Activated naive CD4-positive, alpha-beta T cell (primary cell): ENCODE results near the gene MSTO1.
"Not testable (repeated sequence)": the region's sequence is repeated elsewhere in the genome, so short reads cannot be mapped to it uniquely, and the experiment has no call there.

Source experiments
- DNase-seq, 4 experiments: peaks; one replicate each; lab custom pipeline; 2025; lab: John Stamatoyannopoulos, UW

MSTO1 gene

GRCh38 chr1:155609515-155610256, at the start of gene MSTO1:
MSTO1 (plus strand) TSS chr1:155610218; CDS start chr1:155610249, 31 bp downstream.
- peak; percentile 74 to 96 (median 88) for DNase-seq

GRCh38 chr1:155561779-155562580, 48.0 kb upstream of the MSTO1 start:
- peak; percentile 38 to 61 (median 44) for DNase-seq

GRCh38 chr1:155562581-155563376, 47.2 kb upstream of the MSTO1 start, which contains the start of gene ASH1L:
ASH1L (minus strand) TSS chr1:155562803; CDS start chr1:155521519, 41,284 bp downstream.
- DNase-seq, result peak; percentile 88 to 93 (median 92)

GRCh38 chr1:155563377-155564022, 46.5 kb upstream of the MSTO1 start:
- DNase-seq, result not testable (repeated sequence)

- DNase-seq, result no peak
Measured at GRCh38 chr1:155569988-155570592, 39.9 kb upstream of the MSTO1 start.

DNA sequence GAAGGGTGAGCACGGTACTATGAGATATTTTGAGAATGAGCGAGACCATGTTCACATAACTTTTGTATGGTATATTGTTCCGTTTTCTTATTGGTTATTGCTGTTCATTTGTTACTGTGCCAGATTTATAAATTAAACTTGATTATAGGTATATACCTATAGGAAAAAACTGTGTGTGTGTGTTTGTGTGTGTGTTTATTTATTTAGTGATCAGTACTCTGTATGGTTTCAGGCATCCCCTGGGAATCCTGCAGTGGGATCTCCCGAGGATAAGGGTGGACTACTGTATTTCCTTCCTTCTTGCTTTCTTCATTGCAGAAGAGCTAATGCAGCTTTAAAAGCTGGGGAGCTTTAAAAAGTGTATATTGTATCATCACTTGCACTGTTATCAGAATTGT, 39.4 kb upstream of the MSTO1 start:
- DNase-seq, result no peak

DNA sequence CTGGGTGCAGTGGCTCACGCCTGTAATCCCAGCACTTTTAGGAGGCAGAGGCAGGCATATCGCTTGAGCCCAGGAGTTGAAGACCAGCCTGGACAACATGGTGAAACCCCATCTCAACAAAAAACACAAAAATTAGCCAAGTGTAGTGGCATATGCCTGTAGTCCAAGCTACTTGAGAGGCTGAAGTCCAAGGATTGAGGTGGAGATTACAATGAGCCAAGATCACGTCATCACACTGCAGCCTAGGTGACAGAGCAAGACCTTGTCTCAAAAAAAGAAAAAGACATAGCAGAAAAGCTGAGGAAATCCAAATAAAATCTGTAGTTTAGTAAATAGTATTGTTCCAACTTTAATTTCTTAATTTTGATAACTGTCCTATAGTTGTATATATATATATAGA, 35.9 kb upstream of the MSTO1 start:
- no peak for DNase-seq

- DNase-seq, result not testable (repeated sequence)
Measured at GRCh38 chr1:155575608-155576007, 34.4 kb upstream of the MSTO1 start.

DNA sequence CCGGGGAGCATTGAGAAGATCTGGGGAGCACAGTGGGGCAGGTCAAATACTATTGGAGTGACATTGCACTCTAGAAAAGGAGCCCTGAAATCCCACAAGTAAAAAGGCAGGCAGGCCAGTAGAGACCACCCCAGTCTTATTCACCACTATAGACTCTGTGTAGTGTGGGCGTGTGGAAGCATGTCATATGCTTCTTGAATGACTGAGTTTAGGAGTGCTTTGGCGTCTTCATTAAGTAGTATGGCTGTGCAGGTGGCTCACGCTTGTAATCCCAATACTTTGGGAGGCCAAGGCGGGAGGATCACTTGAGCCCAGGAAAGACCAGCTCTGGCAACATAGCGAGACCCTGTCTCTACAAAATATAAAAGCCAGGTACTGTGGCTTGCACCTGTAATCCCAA, 26.2 kb upstream of the MSTO1 start:
- not testable (repeated sequence) for DNase-seq

DNA sequence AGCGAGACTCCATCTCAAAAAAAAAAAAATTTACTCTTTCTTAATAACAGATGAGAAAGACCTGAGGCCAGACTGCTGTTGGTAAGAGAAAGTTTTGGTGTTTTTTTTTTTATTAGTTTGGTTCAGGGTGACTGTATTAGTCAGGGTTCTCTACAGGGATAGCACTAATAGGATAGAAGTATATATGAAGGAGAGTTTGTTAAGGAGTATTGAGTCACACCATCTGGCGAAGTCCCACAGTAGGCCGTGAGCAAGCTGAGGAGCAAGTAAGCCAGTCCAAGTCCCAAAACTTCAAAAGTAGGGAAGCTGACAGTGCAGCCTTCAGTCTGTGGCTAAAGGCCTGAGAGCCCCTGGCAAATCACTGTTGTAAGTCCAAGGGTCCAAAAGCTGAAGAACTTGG, 20.7 kb upstream of the MSTO1 start:
- not testable (repeated sequence) for DNase-seq

DNA sequence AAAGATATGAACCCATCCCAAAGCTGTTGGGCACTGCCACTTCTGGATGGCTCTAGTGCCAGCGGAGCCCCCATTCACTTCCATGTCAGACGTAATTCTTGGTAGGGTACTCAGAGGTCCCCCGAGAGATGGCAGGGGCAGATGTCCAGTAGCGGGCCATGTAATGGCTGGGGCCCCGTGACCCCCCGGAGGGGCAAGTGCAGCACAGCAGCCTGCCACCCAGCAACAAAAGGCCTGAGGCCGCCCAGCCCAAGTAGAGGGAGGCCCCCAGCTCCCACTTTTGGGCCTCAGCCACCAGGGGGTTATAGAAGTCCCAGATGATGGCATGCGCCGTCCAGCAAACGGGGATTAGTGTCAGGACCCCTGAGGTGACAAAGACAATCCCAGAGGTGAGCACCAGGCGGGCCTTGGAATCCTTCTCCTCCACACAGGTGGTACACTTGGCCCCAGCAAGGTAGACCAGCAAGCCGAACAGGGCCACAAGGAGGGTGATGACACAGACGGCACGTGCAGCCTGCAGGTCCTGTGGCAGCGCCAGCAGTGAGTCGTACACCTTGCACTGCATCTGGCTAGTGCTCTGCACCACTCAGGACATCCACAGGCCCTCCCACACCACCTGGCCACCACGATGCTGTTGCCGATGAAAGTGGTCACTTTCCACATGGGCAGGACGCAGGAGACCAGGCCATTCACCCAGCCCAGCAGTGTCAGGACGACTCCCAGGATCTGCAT, 19.3 kb upstream of the MSTO1 start:
- DNase-seq, result not testable (repeated sequence)

DNA sequence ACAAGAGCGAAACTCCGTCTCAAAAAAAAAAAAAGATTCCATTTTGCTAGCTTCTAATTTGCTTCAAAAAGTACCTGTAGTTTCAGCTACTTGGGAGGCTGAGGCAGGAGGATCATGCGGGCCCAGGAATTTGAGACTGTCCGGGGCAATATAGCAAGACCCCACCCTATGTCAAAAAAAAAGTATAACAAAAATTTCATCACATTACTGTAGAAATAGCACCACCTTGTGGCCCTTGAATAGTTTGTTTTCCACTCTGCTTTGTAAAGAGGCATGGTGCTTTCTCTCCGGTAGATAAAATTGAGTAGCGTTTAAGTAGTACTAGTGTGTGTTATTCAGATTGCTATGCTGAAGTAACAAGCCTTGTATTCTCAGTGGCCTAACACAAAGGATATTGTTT, 18.2 kb upstream of the MSTO1 start:
- DNase-seq, result no peak

DNA sequence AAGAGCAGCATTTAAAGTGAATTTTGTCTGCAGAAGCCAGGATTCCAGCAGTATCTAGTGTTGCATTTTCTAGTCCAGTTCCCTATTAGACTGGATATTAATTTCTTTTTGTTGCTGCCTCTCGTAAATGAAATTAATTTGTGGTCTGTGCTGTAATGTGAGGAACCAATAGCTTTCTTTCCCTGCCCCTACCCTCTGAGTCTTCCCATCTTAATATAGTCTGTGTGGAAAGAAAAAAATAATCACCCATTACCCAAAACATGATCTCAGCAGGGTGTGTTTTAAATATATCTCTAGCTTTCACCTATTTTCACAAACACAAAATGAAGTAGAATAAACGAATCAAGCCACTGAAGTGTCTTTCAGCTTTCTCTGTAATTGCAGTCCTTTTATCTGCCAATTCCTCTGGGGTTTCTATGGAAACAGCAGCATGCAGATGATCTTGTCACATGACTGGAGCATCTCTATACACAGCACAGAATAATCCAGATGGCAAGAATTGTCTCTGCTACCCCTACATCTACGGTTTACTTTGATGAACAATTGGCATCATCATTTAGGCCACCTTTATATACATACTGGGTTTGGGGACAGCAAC, 14.0 kb upstream of the MSTO1 start:
- DNase-seq, result not testable (repeated sequence)

DNA sequence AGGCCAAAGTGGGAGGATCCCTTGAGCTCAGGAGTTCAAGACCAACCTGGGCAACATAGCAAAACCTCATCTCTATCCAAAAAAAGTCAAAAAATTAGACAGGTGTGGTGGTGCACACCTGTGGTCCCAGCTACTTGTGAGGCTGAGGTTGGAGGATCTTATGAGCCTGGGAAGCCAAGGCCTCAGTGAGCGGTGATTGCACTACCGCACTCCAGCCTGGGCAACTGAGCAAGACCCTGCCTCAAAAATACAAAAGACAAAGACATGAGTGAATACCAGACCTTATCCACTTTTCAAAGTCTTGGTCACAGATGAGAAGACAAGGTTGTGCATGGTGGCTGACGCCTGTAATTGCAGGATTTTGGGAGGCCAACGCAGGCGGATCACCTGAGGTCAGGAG, 13.2 kb upstream of the MSTO1 start:
- DNase-seq, result no peak

GRCh38 chr1:155598842-155599331, 11.1 kb upstream of the MSTO1 start:
- DNase-seq, result peak in 2 of 4 experiments; percentile 3

GRCh38 chr1:155599828-155600572, 10.0 kb upstream of the MSTO1 start:
- DNase-seq, result not testable (repeated sequence)

GRCh38 chr1:155607708-155608107, 2.3 kb upstream of the MSTO1 start:
- no peak for DNase-seq

GRCh38 chr1:155608888-155609225, 1.2 kb upstream of the MSTO1 start:
- no peak for DNase-seq

GRCh38 chr1:155610257-155610647, 234 bp downstream of the MSTO1 start:
- DNase-seq, result not testable (repeated sequence)
